ENCODE measurements around the gene OTP.

DNA sequence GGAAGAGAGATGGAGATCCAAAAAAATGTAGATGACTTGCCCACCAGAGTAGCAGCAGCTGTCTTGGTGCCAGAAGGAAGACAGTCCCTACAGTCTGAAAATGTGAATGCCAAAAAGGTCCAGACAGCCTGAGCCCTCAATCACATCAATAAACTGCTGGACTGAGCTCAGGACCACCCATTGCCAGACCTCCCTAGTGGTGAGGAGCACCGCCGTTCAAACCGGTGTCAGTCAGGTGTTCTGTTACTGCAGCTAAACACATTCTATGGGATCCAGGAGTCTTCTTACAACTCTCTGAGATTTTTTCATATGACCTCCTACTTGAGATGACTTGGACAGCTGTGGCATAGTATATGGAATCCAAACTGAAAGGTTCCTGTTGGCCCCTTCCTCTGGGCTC is 32.0 kb upstream of the OTP start:
- TF ChIP-seq, protein P1, sequence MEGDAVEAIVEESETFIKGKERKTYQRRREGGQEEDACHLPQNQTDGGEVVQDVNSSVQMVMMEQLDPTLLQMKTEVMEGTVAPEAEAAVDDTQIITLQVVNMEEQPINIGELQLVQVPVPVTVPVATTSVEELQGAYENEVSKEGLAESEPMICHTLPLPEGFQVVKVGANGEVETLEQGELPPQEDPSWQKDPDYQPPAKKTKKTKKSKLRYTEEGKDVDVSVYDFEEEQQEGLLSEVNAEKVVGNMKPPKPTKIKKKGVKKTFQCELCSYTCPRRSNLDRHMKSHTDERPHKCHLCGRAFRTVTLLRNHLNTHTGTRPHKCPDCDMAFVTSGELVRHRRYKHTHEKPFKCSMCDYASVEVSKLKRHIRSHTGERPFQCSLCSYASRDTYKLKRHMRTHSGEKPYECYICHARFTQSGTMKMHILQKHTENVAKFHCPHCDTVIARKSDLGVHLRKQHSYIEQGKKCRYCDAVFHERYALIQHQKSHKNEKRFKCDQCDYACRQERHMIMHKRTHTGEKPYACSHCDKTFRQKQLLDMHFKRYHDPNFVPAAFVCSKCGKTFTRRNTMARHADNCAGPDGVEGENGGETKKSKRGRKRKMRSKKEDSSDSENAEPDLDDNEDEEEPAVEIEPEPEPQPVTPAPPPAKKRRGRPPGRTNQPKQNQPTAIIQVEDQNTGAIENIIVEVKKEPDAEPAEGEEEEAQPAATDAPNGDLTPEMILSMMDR (IDR thresholded peaks at IDR 0.05; ENCODE audit: poor library complexity) = no peak
- no peak for TF ChIP-seq EZH2 (IDR thresholded peaks at IDR 0.05; ENCODE audit: borderline replicate concordance)
- TF ChIP-seq EZH2phosphoT487 (IDR thresholded peaks at IDR 0.05; ENCODE audit: low read depth, severe bottlenecking, unreplicated experiment) = no peak

Measured in hepatocyte (in vitro differentiated cells).